MM.1S (cell line): Measurements from ENCODE around the gene DDAH1.

Experiments
- DNase-seq: peaks from one replicate; pipeline ENCODE4 v3.0.0-alpha.2; 2015
- H2AFZ ChIP-seq: fragments of 300-600 bp; sonication (generic); 2 replicates; pipeline ENCODE4 v1.6.0; 2016; ENCODE audit warnings: antibody characterized with exemption, low read length
- H3F3A ChIP-seq: fragments of 300-600 bp; sonication (generic); 2 replicates; pipeline ENCODE4 v1.6.1; 2016; ENCODE audit warnings: mild to moderate bottlenecking, antibody characterized with exemption, low read length, moderate library complexity, mixed read lengths; ENCODE audit not compliant: insufficient read depth
- H3K27ac ChIP-seq: fragments of 300-600 bp; sonication (generic); 2 replicates; pipeline ENCODE4 v1.5.1; 2016; ENCODE audit warnings: mild to moderate bottlenecking, low read length
- H3K27me3 ChIP-seq: fragments of 300-600 bp; sonication (generic); replicated peaks from 2 replicates; pipeline ENCODE4 v1.6.0; 2016; ENCODE audit warnings: low read length; ENCODE audit not compliant: insufficient read depth
- H3K36me3 ChIP-seq: fragments of 300-600 bp; sonication (generic); replicated peaks from 2 replicates; pipeline ENCODE4 v1.6.1; 2016; ENCODE audit warnings: mild to moderate bottlenecking, low read length, mixed read lengths; ENCODE audit not compliant: insufficient read depth
- H3K4me1 ChIP-seq: fragments of 300-600 bp; sonication (generic); 2 replicates; pipeline ENCODE4 v1.6.1; 2016; ENCODE audit warnings: low read length, mixed read lengths
- H3K4me2 ChIP-seq: fragments of 300-600 bp; sonication (generic); 2 replicates; pipeline ENCODE4 v1.6.0; 2016; ENCODE audit warnings: low read depth, low read length
- H3K4me3 ChIP-seq: fragments of 300-600 bp; sonication (generic); 2 replicates; pipeline ENCODE4 v1.5.1; 2016; ENCODE audit warnings: low read length, mixed read lengths
- H3K79me2 ChIP-seq: fragments of 300-600 bp; sonication (generic); 2 replicates; pipeline ENCODE4 v1.6.1; 2016; ENCODE audit warnings: mixed run types, low read length, mixed read lengths
- H3K9ac ChIP-seq: fragments of 300-600 bp; sonication (generic); 2 replicates; pipeline ENCODE4 v1.6.1; 2016; ENCODE audit warnings: low read length, mixed read lengths
- H3K9me2 ChIP-seq: fragments of 300-600 bp; sonication (generic); replicated peaks from 2 replicates; pipeline ENCODE4 v1.6.1; 2016; ENCODE audit warnings: mild to moderate bottlenecking, low read length, mixed read lengths; ENCODE audit not compliant: insufficient read depth
- H3K9me3 ChIP-seq: fragments of 300-600 bp; sonication (generic); replicated peaks from 2 replicates; pipeline ENCODE4 v1.6.1; 2016; ENCODE audit warnings: mild to moderate bottlenecking, low read length, mixed read lengths; ENCODE audit not compliant: insufficient read depth
- H4K20me1 ChIP-seq: fragments of 300-600 bp; sonication (generic); 2 replicates; pipeline ENCODE4 v1.6.1; 2016; ENCODE audit warnings: mild to moderate bottlenecking, low read length, moderate library complexity, mixed read lengths; ENCODE audit not compliant: insufficient read depth
- EZH2 ChIP-seq: fragments of 300-600 bp; sonication (generic); optimal IDR thresholded peaks from 2 replicates; pipeline ENCODE3; 2017; ENCODE audit warnings: low read depth, mild to moderate bottlenecking, antibody characterized with exemption, low read length, mixed read lengths
- EZH2phosphoT487 ChIP-seq: fragments of 300-600 bp; sonication (generic); IDR thresholded peaks from 2 replicates; pipeline ENCODE4 v1.6.1; 2018; ENCODE audit warnings: antibody characterized with exemption, low read length
- TF ChIP-seq, protein P1 (sequence below): fragments of 300-600 bp; sonication (generic); IDR thresholded peaks from 2 replicates; pipeline ENCODE4 v1.5.1; 2016; ENCODE audit warnings: antibody characterized with exemption, low read length, mixed read lengths

Gene DDAH1

DNA sequence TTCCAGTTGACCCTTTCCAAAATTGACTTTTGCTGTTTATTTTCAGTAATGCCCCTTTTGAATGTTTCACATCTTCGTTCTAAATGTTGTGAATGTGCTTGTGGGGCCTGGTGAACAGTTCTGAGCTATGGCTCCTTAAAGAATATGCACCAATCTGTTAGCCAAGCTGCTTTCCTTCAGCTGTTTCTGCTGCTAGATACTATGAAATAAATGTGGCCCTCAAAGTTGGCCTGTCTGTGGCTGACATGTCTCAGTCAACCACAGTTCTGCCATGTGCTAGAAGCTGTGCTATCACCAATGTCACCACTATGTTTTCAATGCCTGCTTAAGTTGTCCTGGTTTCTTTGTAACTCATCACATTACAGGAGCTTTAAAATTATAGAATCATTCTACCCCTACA lies 101.9 kb downstream of the DDAH1 start:
- peaks cover 11% of the 10 kb centered on the region for H3K4me1 ChIP-seq
- H3K79me2 ChIP-seq: no peaks in the 10 kb centered on the region
- no peak for DNase-seq
- H3K27ac ChIP-seq: peak overlapping the region; percentile 31; the same call in 1 of the 2 replicates
- H3K27me3 ChIP-seq: no peaks in the 10 kb centered on the region
- TF ChIP-seq, protein P1, sequence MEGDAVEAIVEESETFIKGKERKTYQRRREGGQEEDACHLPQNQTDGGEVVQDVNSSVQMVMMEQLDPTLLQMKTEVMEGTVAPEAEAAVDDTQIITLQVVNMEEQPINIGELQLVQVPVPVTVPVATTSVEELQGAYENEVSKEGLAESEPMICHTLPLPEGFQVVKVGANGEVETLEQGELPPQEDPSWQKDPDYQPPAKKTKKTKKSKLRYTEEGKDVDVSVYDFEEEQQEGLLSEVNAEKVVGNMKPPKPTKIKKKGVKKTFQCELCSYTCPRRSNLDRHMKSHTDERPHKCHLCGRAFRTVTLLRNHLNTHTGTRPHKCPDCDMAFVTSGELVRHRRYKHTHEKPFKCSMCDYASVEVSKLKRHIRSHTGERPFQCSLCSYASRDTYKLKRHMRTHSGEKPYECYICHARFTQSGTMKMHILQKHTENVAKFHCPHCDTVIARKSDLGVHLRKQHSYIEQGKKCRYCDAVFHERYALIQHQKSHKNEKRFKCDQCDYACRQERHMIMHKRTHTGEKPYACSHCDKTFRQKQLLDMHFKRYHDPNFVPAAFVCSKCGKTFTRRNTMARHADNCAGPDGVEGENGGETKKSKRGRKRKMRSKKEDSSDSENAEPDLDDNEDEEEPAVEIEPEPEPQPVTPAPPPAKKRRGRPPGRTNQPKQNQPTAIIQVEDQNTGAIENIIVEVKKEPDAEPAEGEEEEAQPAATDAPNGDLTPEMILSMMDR: no peak
- TF ChIP-seq EZH2phosphoT487 (no peak), EZH2 (no peak)
- H3K9me2 ChIP-seq: no peaks in the 10 kb centered on the region
- no peaks in the 10 kb centered on the region for H3K36me3 ChIP-seq
- 0 out of 2 replicates have a peak overlapping the region, but pooled peaks have one; percentile 0 for H3K4me2 ChIP-seq
- no peaks in the 10 kb centered on the region for H3F3A ChIP-seq
- H4K20me1 ChIP-seq: no peaks in the 10 kb centered on the region
- H3K9ac ChIP-seq: no peak overlapping the region
- H3K9me3 ChIP-seq: no peaks in the 10 kb centered on the region
- H3K4me3 ChIP-seq: no peak overlapping the region
- no peak overlapping the region for H2AFZ ChIP-seq

DNA sequence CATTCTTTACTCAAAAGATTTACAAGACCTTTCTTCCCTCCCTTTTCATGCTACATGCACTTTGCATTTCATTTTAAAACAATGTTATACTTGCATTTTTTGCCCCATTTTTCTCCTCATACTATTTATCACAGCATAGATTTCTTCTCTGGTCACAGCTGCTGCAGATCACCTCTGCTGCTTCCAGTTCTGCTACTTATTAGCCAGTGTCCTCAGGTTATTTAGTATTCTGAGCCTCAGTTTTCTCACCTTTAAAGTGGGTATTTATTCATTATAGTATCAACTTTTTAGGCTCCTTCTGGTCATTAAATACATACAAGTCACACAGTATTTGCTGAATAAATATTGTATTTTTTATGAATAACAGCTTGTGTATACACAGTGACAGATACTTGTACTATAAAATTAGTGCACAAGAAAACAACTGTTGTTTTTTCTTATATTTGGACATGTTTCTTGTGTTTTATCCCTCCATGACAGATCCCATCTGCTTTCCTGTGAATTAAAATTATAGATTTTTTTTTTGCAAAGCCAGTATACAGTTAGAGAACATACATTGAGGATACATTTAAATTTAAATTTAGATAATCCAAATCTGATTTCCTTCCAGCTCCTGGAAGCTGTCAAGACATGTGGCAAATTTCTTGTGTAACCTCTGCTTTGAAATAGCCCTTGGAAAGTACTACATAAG lies 103.2 kb downstream of the DDAH1 start:
- H3K9me2 ChIP-seq: no peaks in the 10 kb centered on the region
- peaks cover 11% of the 10 kb centered on the region for H3K4me1 ChIP-seq
- H4K20me1 ChIP-seq: no peaks in the 10 kb centered on the region
- no peak overlapping the region for H2AFZ ChIP-seq
- no peaks in the 10 kb centered on the region for H3K79me2 ChIP-seq
- H3K9ac ChIP-seq: no peak overlapping the region
- no peak for DNase-seq
- no peaks in the 10 kb centered on the region for H3F3A ChIP-seq
- H3K4me3 ChIP-seq: no peak overlapping the region
- no peaks in the 10 kb centered on the region for H3K9me3 ChIP-seq
- no peak overlapping the region for H3K27ac ChIP-seq
- H3K4me2 ChIP-seq: no peak overlapping the region
- no peaks in the 10 kb centered on the region for H3K27me3 ChIP-seq
- TF ChIP-seq EZH2 (no peak), EZH2phosphoT487 (no peak)
- TF ChIP-seq, protein P1: no peak
- H3K36me3 ChIP-seq: no peaks in the 10 kb centered on the region

DNA sequence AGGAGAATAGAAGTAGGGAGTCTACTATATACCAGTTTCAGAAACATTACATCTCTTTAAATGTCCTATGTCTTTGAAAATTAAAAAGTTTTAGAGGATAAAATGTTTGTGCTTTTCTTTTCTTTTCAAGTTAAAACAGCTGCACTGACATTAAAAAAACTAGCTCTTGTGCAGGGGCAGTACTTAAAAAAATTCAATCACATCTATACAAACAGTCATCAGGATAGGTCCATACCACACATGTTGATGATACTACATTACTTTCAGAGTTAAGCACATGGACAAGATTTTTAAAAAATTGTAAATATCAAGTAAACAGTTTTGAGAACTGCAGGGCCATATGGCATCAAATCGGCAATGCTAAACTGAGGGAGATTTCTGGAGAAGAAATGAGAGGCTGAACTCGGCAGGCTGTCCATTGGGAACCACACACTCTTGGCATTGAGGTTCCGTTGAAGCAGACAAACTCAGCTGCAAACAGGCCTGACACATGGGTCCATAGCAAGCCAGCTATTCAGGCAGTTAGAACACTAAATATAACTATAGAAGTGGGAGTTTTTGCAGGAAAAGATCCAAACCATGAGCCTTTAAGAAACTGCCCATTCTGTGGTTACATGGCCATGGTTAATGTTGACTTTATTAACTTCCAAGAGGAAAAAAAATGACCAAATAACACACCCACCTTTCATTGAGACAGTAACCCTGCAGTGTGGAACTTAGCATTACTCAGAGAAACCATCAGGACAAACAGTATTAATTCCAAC lies 104.0 kb downstream of the DDAH1 start:
- DNase-seq: no peak
- Histone ChIP-seq H3K27me3 (no peaks in the 10 kb centered on the region), H2AFZ (no peak overlapping the region), H3K9ac (no peak overlapping the region), H3K36me3 (no peaks in the 10 kb centered on the region), H3K27ac (no peak overlapping the region), H3K4me1 (peaks cover 11% of the 10 kb centered on the region), H3K4me3 (no peak overlapping the region), H3K4me2 (no peak overlapping the region), H3K9me3 (no peaks in the 10 kb centered on the region), H3F3A (no peaks in the 10 kb centered on the region), H4K20me1 (no peaks in the 10 kb centered on the region), H3K79me2 (no peaks in the 10 kb centered on the region), H3K9me2 (no peaks in the 10 kb centered on the region)
- TF ChIP-seq, protein P1: no peak
- TF ChIP-seq EZH2phosphoT487 (no peak), EZH2 (no peak)
